Activated CD4-positive, alpha-beta T cell treated with anti-CD3 and anti-CD28 coated beads, Interleukin-2, amount 10 ng/mL, durations not matched to agents 24 days and 14 days (primary cell): ENCODE data around the gene CD302. TPM values are rescaled to one million over a fixed set of nuclear protein-coding genes. Genes with fewer than 3 reads are reported as not detected.
"Not testable (repeated sequence)": the region's sequence is repeated elsewhere in the genome, so short reads cannot be mapped to it uniquely, and the experiment has no call there.

Experiments
- DNase-seq: peaks from one replicate; pipeline ENCODE4 v3.0.0; 2022
- H3K27ac Mint-ChIP-seq: one replicate; pipeline ENCODE4 v1.8.0; 2022; ENCODE audit warnings: mild to moderate bottlenecking, mixed read lengths
- H3K27me3 Mint-ChIP-seq: one replicate; pipeline ENCODE4 v1.8.0; 2022; ENCODE audit warnings: mixed read lengths
- H3K36me3 Mint-ChIP-seq: one replicate; pipeline ENCODE4 v1.8.0; 2022; ENCODE audit warnings: low read depth, mild to moderate bottlenecking, mixed read lengths
- H3K4me1 Mint-ChIP-seq: one replicate; pipeline ENCODE4 v1.8.0; 2021; ENCODE audit warnings: mixed read lengths
- H3K4me3 Mint-ChIP-seq: one replicate; pipeline ENCODE4 v1.8.0; 2022; ENCODE audit warnings: mild to moderate bottlenecking, moderate library complexity, mixed read lengths
- H3K9me3 Mint-ChIP-seq: one replicate; pipeline ENCODE4 v1.8.0; 2021; ENCODE audit warnings: mixed read lengths
- intact Hi-C: fragments of 100-400 bp; cut with micrococcal nuclease; formaldehyde crosslinking; loops from one replicate; pipeline ENCODE4 v1.15.1; 2023
- total RNA-seq: library from RNA; stranded (reverse); gene quantifications from 2 replicates; pipeline ENCODE4 v1.2.3, GENCODE V29; 2022

The CD302 gene
- total RNA-seq, 1 donor from 2014 or later, result 0.72 TPM

- peaks cover 4% of the 10 kb centered on the region for H3K9me3 Mint-ChIP-seq
- no peaks in the 10 kb centered on the region for H3K27me3 Mint-ChIP-seq
- DNase-seq, result no peak
- peaks cover 65% of the 10 kb centered on the region for H3K36me3 Mint-ChIP-seq
- H3K4me1 Mint-ChIP-seq, result peaks cover 27% of the 10 kb centered on the region
- H3K4me3 Mint-ChIP-seq, result no peak overlapping the region
- intact Hi-C loops, result no loop called here
- H3K27ac Mint-ChIP-seq, result no peak overlapping the region
These were observed 69.4 kb downstream of the CD302 start for GRCh38 chr2:159728629-159729028.

GRCh38 chr2:159725713-159726112, 72.3 kb downstream of the CD302 start:
- intact Hi-C loops, result no loop called here
- Mint-ChIP-seq H3K27ac (no peak overlapping the region), H3K9me3 (peaks cover 4% of the 10 kb centered on the region), H3K4me3 (no peak overlapping the region), H3K27me3 (no peaks in the 10 kb centered on the region), H3K36me3 (peaks cover 71% of the 10 kb centered on the region), H3K4me1 (peaks cover 40% of the 10 kb centered on the region)
- DNase-seq, result no peak

- Mint-ChIP-seq H3K4me1 (peaks cover 41% of the 10 kb centered on the region), H3K36me3 (peaks cover 73% of the 10 kb centered on the region)
- H3K27ac Mint-ChIP-seq, H3K9me3 Mint-ChIP-seq, DNase-seq, H3K4me3 Mint-ChIP-seq, intact Hi-C loops, H3K27me3 Mint-ChIP-seq: not testable (repeated sequence)
These were observed 73.0 kb downstream of the CD302 start for GRCh38 chr2:159724795-159725572.

- H3K27ac Mint-ChIP-seq, result no peak overlapping the region
- no peaks in the 10 kb centered on the region for H3K27me3 Mint-ChIP-seq
- H3K36me3 Mint-ChIP-seq, result peaks cover 78% of the 10 kb centered on the region
- H3K4me1 Mint-ChIP-seq, result peaks cover 44% of the 10 kb centered on the region
- H3K4me3 Mint-ChIP-seq, result no peak overlapping the region
- intact Hi-C loops, result no loop called here
- peaks cover 9% of the 10 kb centered on the region for H3K9me3 Mint-ChIP-seq
- no peak for DNase-seq
These were observed 75.4 kb downstream of the CD302 start for GRCh38 chr2:159722580-159722979.

- H3K4me1 Mint-ChIP-seq, result peaks cover 48% of the 10 kb centered on the region
- no peaks in the 10 kb centered on the region for H3K27me3 Mint-ChIP-seq
- H3K27ac Mint-ChIP-seq, result no peak overlapping the region
- intact Hi-C loops, result no loop called here
- H3K9me3 Mint-ChIP-seq, result peaks cover 9% of the 10 kb centered on the region
- no peak overlapping the region for H3K4me3 Mint-ChIP-seq
- no peak for DNase-seq
- H3K36me3 Mint-ChIP-seq, result peaks cover 80% of the 10 kb centered on the region
These were observed 77.3 kb downstream of the CD302 start for GRCh38 chr2:159720676-159721075.

Other genes with a start within 250 kb of the CD302 start
- gene BAZ2B, start 181.7 kb downstream of the CD302 start, total RNA-seq, result 3.8 and 4.2 TPM in 2 replicates
- gene MARCHF7, start 85.7 kb downstream of the CD302 start, total RNA-seq, result 67.1 and 72.0 TPM in 2 replicates
- gene LY75, start 106.5 kb upstream of the CD302 start, total RNA-seq, result 52.8 and 56.4 TPM in 2 replicates